ENCODE measurements around the gene B4GALT2. TPM values are rescaled to one million over a fixed set of nuclear protein-coding genes. Genes with fewer than 3 reads are reported as not detected.
A peak's percentile ranks its signal among the peaks of the same experiment; 100 is the strongest.

B4GALT2 gene
- total RNA-seq, 2 donors from 2014 or later, result 18.5 to 34.4 TPM

- H3K27ac Mint-ChIP-seq, result no peak overlapping the region
- no peaks in the 10 kb centered on the region for H3K4me1 Mint-ChIP-seq
- H3K27me3 Mint-ChIP-seq, result no peaks in the 10 kb centered on the region
- H3K9me3 Mint-ChIP-seq, result no peaks in the 10 kb centered on the region
- ATAC-seq (replicated peaks), result no peak
- H3K36me3 Mint-ChIP-seq (ENCODE audit: low read depth), result no peaks in the 10 kb centered on the region
- no peak overlapping the region for H3K4me3 Mint-ChIP-seq
Measured at GRCh38 chr1:43994071-43994470, 15.1 kb downstream of the B4GALT2 start.

- H3K27me3 Mint-ChIP-seq, result no peaks in the 10 kb centered on the region
- no peaks in the 10 kb centered on the region for H3K36me3 Mint-ChIP-seq (ENCODE audit: low read depth)
- no peak overlapping the region for H3K27ac Mint-ChIP-seq
- no peaks in the 10 kb centered on the region for H3K4me1 Mint-ChIP-seq
- no peak for ATAC-seq (replicated peaks)
- H3K9me3 Mint-ChIP-seq, result no peaks in the 10 kb centered on the region
- H3K4me3 Mint-ChIP-seq, result no peak overlapping the region
Measured at GRCh38 chr1:43994794-43995790, 16.1 kb downstream of the B4GALT2 start.

DNA sequence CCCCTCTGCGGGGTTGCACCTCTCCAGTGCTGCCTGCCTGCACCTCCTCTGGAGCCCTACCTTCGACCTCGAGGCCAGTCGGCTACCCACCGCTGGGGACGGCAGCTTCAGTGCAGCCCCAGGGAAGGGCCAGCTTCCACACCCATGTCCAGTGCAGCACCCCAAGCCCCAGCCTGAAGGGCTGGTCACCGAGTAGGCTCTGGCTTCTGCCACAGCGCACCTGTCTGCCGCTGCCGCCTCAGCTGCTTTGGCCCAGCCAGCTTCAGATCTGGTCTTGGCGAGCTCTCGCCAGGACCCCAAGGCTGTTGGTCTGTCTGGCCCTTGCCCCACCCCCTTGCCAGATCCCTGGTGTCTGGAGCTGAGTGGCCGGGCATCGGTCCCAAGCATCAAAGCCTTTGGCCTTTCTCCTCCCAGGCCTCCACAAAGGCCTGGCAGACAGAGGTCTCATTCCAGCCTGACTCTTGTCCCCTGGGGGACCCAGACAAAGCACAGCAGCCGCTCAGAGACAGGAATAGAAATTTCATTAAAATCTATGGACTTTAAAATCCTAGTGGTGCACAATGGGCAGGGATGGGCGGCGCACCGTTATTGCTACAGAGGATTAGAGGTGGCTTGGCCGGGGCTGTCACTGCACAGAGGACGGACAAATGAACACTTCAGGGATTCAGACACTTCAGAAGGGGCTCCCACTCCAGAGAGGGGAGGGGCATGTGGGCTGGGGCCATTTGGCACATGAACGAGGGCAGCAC, 17.1 kb downstream of the B4GALT2 start:
- peaks cover 3% of the 10 kb centered on the region for H3K36me3 Mint-ChIP-seq (ENCODE audit: low read depth)
- no peak overlapping the region for H3K4me3 Mint-ChIP-seq
- no peak overlapping the region for H3K27ac Mint-ChIP-seq
- no peaks in the 10 kb centered on the region for H3K9me3 Mint-ChIP-seq
- H3K27me3 Mint-ChIP-seq, result no peaks in the 10 kb centered on the region
- H3K4me1 Mint-ChIP-seq, result no peaks in the 10 kb centered on the region
- ATAC-seq (replicated peaks), result no peak

DNA sequence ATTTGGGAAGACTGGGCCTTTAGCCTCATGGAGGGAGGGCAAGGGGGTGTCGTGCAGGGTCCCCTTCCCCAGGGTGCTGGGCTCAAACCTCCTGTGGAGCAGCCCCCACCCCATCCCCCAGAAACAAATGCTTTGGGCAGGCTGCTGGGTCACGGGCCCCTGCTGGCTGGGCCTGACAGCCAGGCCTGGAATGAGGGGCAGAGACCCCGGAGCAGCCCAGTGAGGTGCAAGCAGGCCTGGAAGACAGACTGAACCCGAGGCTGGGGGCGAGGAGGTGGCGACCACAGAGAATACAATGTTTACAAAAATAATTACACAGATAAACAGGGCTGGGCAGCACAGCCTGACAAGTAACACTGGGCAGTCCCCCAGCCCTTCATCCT, 17.7 kb downstream of the B4GALT2 start:
- Mint-ChIP-seq H3K4me1 (no peaks in the 10 kb centered on the region), H3K27ac (no peak overlapping the region), H3K27me3 (no peaks in the 10 kb centered on the region), H3K9me3 (no peaks in the 10 kb centered on the region), H3K4me3 (no peak overlapping the region), H3K36me3 (ENCODE audit: low read depth) (peaks cover 5% of the 10 kb centered on the region)
- no peak for ATAC-seq (replicated peaks)

- H3K36me3 Mint-ChIP-seq (ENCODE audit: low read depth), result peaks cover 5% of the 10 kb centered on the region
- H3K27me3 Mint-ChIP-seq, result no peaks in the 10 kb centered on the region
- H3K9me3 Mint-ChIP-seq, result no peaks in the 10 kb centered on the region
- H3K4me1 Mint-ChIP-seq, result no peaks in the 10 kb centered on the region
- ATAC-seq (replicated peaks), result no peak
- H3K4me3 Mint-ChIP-seq, result no peak overlapping the region
- H3K27ac Mint-ChIP-seq, result no peak overlapping the region
Measured at GRCh38 chr1:43997295-43997999, 18.4 kb downstream of the B4GALT2 start.

DNA sequence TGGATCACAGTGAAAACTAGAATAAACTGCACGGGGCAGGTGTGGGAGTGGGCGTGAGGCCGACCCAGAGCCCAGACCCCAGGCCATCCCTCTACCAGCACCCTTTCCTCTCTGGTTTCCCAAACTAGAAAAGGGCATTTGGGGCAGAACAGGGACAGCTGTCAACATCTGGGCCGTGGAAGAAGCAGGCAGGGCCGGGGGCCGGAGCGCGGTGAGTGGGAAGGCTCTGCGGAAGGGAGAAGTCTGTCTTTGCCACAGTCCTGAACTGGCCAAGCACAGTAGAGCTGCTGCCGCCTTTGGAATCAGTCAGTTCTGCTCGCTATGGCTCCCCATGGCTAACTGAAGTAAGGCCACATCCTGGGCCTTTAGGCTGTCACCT, 19.0 kb downstream of the B4GALT2 start:
- Mint-ChIP-seq H3K36me3 (ENCODE audit: low read depth) (peaks cover 5% of the 10 kb centered on the region), H3K27me3 (no peaks in the 10 kb centered on the region), H3K27ac (no peak overlapping the region), H3K4me3 (no peak overlapping the region), H3K9me3 (no peaks in the 10 kb centered on the region), H3K4me1 (no peaks in the 10 kb centered on the region)
- ATAC-seq (replicated peaks), result no peak

- Mint-ChIP-seq H3K27me3 (no peaks in the 10 kb centered on the region), H3K27ac (no peak overlapping the region), H3K4me1 (no peaks in the 10 kb centered on the region), H3K36me3 (ENCODE audit: low read depth) (peaks cover 5% of the 10 kb centered on the region), H3K4me3 (no peak overlapping the region), H3K9me3 (no peaks in the 10 kb centered on the region)
- no peak for ATAC-seq (replicated peaks)
Measured at GRCh38 chr1:43999455-43999854, 20.4 kb downstream of the B4GALT2 start.

GRCh38 chr1:44000122-44000665, 21.2 kb downstream of the B4GALT2 start:
- Mint-ChIP-seq H3K4me3 (no peak overlapping the region), H3K27ac (no peak overlapping the region), H3K27me3 (no peaks in the 10 kb centered on the region), H3K9me3 (no peaks in the 10 kb centered on the region), H3K4me1 (no peaks in the 10 kb centered on the region), H3K36me3 (ENCODE audit: low read depth) (peaks cover 5% of the 10 kb centered on the region)
- no peak for ATAC-seq (replicated peaks)

GRCh38 chr1:44002165-44002564, 23.2 kb downstream of the B4GALT2 start:
- Mint-ChIP-seq H3K4me3 (no peak overlapping the region), H3K36me3 (ENCODE audit: low read depth) (peaks cover 5% of the 10 kb centered on the region), H3K27ac (no peak overlapping the region), H3K27me3 (no peaks in the 10 kb centered on the region), H3K9me3 (no peaks in the 10 kb centered on the region), H3K4me1 (no peaks in the 10 kb centered on the region)
- ATAC-seq (replicated peaks), result no peak

DNA sequence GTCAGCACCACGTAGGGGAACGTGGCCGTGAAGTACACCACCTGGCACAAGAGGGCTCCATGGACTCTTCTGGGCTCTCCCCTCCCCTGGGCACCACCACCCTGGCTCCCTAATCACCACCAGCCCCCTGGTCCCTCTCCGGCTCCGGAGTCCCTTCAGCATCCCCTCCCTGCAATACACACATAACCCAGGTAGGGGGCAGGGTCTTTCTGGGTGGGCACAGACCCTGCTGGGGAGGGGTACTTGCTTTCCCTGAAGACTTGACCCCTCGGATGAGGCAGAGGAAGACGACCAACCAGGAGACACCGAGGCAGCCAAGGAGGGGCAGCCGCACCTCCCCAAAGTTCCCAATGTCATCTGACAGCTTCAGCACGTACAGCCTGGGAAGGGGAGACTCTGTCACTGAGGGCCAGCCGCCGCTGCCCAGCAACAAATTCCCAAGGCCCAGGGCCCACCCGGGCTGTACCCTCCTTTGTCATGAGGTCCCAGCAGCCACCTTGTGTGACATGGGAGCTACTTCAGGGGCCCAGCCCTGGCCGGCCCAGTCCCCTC, 23.7 kb downstream of the B4GALT2 start:
- no peaks in the 10 kb centered on the region for H3K27me3 Mint-ChIP-seq
- no peak overlapping the region for H3K4me3 Mint-ChIP-seq
- H3K36me3 Mint-ChIP-seq (ENCODE audit: low read depth), result peaks cover 5% of the 10 kb centered on the region
- no peaks in the 10 kb centered on the region for H3K9me3 Mint-ChIP-seq
- H3K27ac Mint-ChIP-seq, result no peak overlapping the region
- no peaks in the 10 kb centered on the region for H3K4me1 Mint-ChIP-seq
- ATAC-seq (replicated peaks), result no peak

DNA sequence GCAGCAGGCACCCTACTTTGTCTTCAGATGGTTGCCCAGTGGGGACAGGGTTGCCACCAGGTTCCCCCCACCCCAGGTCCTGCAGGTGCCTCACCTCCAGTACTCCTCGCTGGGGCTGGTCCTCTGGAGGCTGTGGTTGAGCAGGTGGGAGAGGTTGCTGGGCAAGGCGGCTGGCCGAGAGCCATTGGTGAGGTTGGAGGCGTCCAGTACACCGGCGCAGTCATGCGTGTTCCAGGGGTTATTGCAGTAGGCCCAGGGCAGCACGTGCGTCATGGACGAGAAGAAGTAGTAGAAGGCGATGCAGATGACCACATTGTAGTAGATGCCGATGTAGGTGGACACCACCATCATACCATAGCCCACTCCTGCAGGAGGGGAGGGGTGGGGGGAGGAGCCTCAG, 29.2 kb downstream of the B4GALT2 start:
- Mint-ChIP-seq H3K4me1 (no peaks in the 10 kb centered on the region), H3K27ac (no peak overlapping the region), H3K36me3 (ENCODE audit: low read depth) (no peaks in the 10 kb centered on the region), H3K9me3 (no peaks in the 10 kb centered on the region), H3K4me3 (no peak overlapping the region), H3K27me3 (no peaks in the 10 kb centered on the region)
- no peak for ATAC-seq (replicated peaks)

GRCh38 chr1:44010935-44011471, 32.0 kb downstream of the B4GALT2 start:
- Mint-ChIP-seq H3K36me3 (ENCODE audit: low read depth) (no peaks in the 10 kb centered on the region), H3K27me3 (no peaks in the 10 kb centered on the region), H3K4me3 (no peak overlapping the region), H3K27ac (no peak overlapping the region), H3K4me1 (no peaks in the 10 kb centered on the region), H3K9me3 (no peaks in the 10 kb centered on the region)
- ATAC-seq (replicated peaks), result no peak

DNA sequence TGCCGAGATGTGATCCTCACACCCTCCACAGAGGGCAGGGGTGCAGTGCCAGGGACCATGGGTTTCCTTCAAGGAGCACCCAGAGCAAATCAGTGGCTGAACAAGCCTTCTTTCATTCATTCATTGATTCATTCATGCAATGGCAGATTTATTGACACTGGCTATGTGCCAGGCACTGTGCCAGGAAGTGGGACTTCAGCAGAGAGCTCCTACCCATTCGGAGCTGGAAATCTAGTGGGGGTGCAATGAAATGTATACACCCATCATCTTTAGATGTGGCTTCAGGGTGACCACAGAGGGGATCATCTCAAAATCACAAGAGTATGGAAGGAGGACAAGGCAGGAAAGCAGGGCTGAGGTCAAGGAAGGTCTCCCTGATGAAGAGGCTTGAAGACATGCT, 33.4 kb downstream of the B4GALT2 start:
- Mint-ChIP-seq H3K27me3 (no peaks in the 10 kb centered on the region), H3K27ac (peak overlapping the region; percentile 24), H3K36me3 (ENCODE audit: low read depth) (no peaks in the 10 kb centered on the region), H3K4me1 (no peaks in the 10 kb centered on the region), H3K9me3 (no peaks in the 10 kb centered on the region), H3K4me3 (no peak overlapping the region)
- ATAC-seq (replicated peaks), result no peak

All from activated T-helper 17 cell treated with anti-CD3 and anti-CD28 coated beads, Interleukin-2, amount 50 U/mL, for 72 hours (primary cell).